IMR-90 (cell line): ENCODE data around the gene ZDHHC24. TPM values are rescaled to one million over a fixed set of nuclear protein-coding genes. Genes with fewer than 3 reads are reported as not detected.

Source experiments
- ATAC-seq: fragments of 200-7000 bp; cut with Tn5 transposase; 2 replicates; pipeline ENCODE4 v1.9.1; 2020; ENCODE audit warnings: low read depth, mild to moderate bottlenecking, moderate library complexity
- BruUV-seq: library from RNA; stranded (reverse); fragments of 400-500 nt; replicated peaks from 2 replicates; lab custom pipeline; 2021; lab: Mats Ljungman, UMichigan
- CTCF ChIA-PET: fragments of 300-600 bp; formaldehyde crosslinking; extraction: SDS; loops from one replicate; lab custom pipeline; 2021; ENCODE audit warnings: antibody characterized with exemption; lab: Yijun Ruan, JAX
- POLR2A ChIA-PET: fragments of 300-600 bp; sonication (Branson Sonifier 250); formaldehyde crosslinking; loops from one replicate; lab custom pipeline; 2022; ENCODE audit warnings: antibody characterized with exemption; ENCODE audit not compliant: unreplicated experiment; lab: Charles Lee
- DNase-seq: peaks from one replicate; pipeline ENCODE4 v3.0.0; 2013
- H2AFZ ChIP-seq: replicated peaks from 2 replicates; pipeline ENCODE3; 2013; ENCODE audit warnings: low read length, mild to moderate bottlenecking; ENCODE audit not compliant: poor library complexity
- H2AK5ac ChIP-seq: 2 replicates; pipeline ENCODE4 v1.6.1; 2013; ENCODE audit warnings: low read depth, low read length, inconsistent platforms
- H2AK9ac ChIP-seq: replicated peaks from 2 replicates; pipeline ENCODE3; 2013; ENCODE audit warnings: mild to moderate bottlenecking, low read depth, low read length, moderate library complexity; ENCODE audit not compliant: poor library complexity
- H2BK120ac ChIP-seq: 2 replicates; pipeline ENCODE4 v1.6.1; 2013; ENCODE audit warnings: low read depth, low read length, inconsistent platforms
- H2BK15ac ChIP-seq: 3 replicates; pipeline ENCODE4 v1.6.1; 2013; ENCODE audit warnings: low read depth, low read length, inconsistent platforms
- H2BK20ac ChIP-seq: 2 replicates; pipeline ENCODE4 v1.6.1; 2013; ENCODE audit warnings: low read depth, mild to moderate bottlenecking, inconsistent platforms, low read length, moderate library complexity
- H2BK5ac ChIP-seq: 2 replicates; pipeline ENCODE4 v1.6.1; 2013; ENCODE audit warnings: mild to moderate bottlenecking, low read depth, low read length, inconsistent platforms; ENCODE audit not compliant: poor library complexity, severe bottlenecking
- H3K14ac ChIP-seq: replicated peaks from 2 replicates; pipeline ENCODE4 v1.6.1; 2013; ENCODE audit warnings: low read depth, low read length, inconsistent platforms
- H3K18ac ChIP-seq: 2 replicates; pipeline ENCODE4 v1.6.1; 2013; ENCODE audit warnings: low read depth, low read length, control low read depth
- H3K23ac ChIP-seq: 2 replicates; pipeline ENCODE4 v1.6.1; 2013; ENCODE audit warnings: low read depth, low read length, inconsistent platforms
- H3K27ac ChIP-seq: 2 replicates; pipeline ENCODE4 v1.5.1; 2013; ENCODE audit warnings: mild to moderate bottlenecking, control low read depth, low read length; ENCODE audit not compliant: insufficient read depth
- H3K27me3 ChIP-seq: 2 replicates; pipeline ENCODE4 v1.6.1; 2013; ENCODE audit warnings: low read length; ENCODE audit not compliant: control insufficient read depth, insufficient read depth
- H3K36me3 ChIP-seq: 2 replicates; pipeline ENCODE4 v1.6.1; 2013; ENCODE audit warnings: low read length, mixed read lengths; ENCODE audit not compliant: control insufficient read depth, insufficient read depth
- H3K4ac ChIP-seq: 2 replicates; pipeline ENCODE4 v1.6.1; 2013; ENCODE audit warnings: low read depth, low read length, inconsistent platforms
- H3K4me1 ChIP-seq: 2 replicates; pipeline ENCODE4 v1.6.1; 2013; ENCODE audit warnings: low read length, mixed read lengths; ENCODE audit not compliant: control insufficient read depth, insufficient read depth
- H3K4me2 ChIP-seq: 2 replicates; pipeline ENCODE4 v1.6.1; 2013; ENCODE audit warnings: low read depth, mild to moderate bottlenecking, control low read depth, low read length, moderate library complexity
- H3K4me3 ChIP-seq: 2 replicates; pipeline ENCODE4 v1.5.1; 2013; ENCODE audit warnings: low read depth, mild to moderate bottlenecking, control low read depth, low read length, moderate library complexity; ENCODE audit not compliant: insufficient read depth
- H3K56ac ChIP-seq: 2 replicates; pipeline ENCODE4 v1.6.1; 2013; ENCODE audit warnings: low read length, inconsistent platforms; ENCODE audit not compliant: insufficient read depth; ENCODE audit errors: extremely low read depth
- H3K79me1 ChIP-seq, 2 experiments: 2 replicates each; pipeline ENCODE4 v1.6.1; 2013; ENCODE audit warnings: low read length in 2 of 2, inconsistent platforms in 1 of 2, low read depth in 1 of 2
- H3K9ac ChIP-seq: 2 replicates; pipeline ENCODE4 v1.6.1; 2013; ENCODE audit warnings: low read depth, low read length, control low read depth
- H3K9me1 ChIP-seq: 2 replicates; pipeline ENCODE4 v1.6.1; 2013; ENCODE audit warnings: low read length, inconsistent platforms; ENCODE audit not compliant: insufficient read depth
- H3K9me3 ChIP-seq: 2 replicates; pipeline ENCODE4 v1.6.1; 2013; ENCODE audit warnings: low read length; ENCODE audit not compliant: control insufficient read depth, insufficient read depth
- H4K20me1 ChIP-seq: 2 replicates; pipeline ENCODE4 v1.6.1; 2013; ENCODE audit warnings: low read length, inconsistent platforms; ENCODE audit not compliant: insufficient read depth
- H4K5ac ChIP-seq: 2 replicates; pipeline ENCODE4 v1.6.1; 2013; ENCODE audit warnings: mild to moderate bottlenecking, low read depth, low read length, control low read depth
- H4K8ac ChIP-seq, 2 experiments: 2 replicates each; pipeline ENCODE4 v1.6.1; 2013; ENCODE audit warnings: low read depth in 2 of 2, low read length in 2 of 2, control low read depth in 1 of 2, inconsistent platforms in 1 of 2
- H4K91ac ChIP-seq: 2 replicates; pipeline ENCODE4 v1.6.1; 2013; ENCODE audit warnings: low read depth, low read length, inconsistent platforms; ENCODE audit not compliant: insufficient read depth
- CEBPB ChIP-seq: IDR thresholded peaks from 2 replicates; pipeline ENCODE4 v1.6.1; 2012; ENCODE audit warnings: low read depth, low read length, improper control_type of control experiment
- CHD1 ChIP-seq: IDR thresholded peaks from 2 replicates; pipeline ENCODE4 v1.6.1; 2012; ENCODE audit warnings: low read depth, low read length, improper control_type of control experiment
- CTCF ChIP-seq: conservative IDR thresholded peaks from 2 replicates; pipeline ENCODE4 v1.5.1; 2012; ENCODE audit warnings: mild to moderate bottlenecking, low read depth, low read length, improper control_type of control experiment
- MAZ ChIP-seq: IDR thresholded peaks from 2 replicates; pipeline ENCODE4 v1.6.1; 2012; ENCODE audit warnings: low read depth, mild to moderate bottlenecking, low read length, improper control_type of control experiment, moderate library complexity, borderline replicate concordance
- POLR2A ChIP-seq: IDR thresholded peaks from 2 replicates; pipeline ENCODE4 v1.6.1; 2012; ENCODE audit warnings: mild to moderate bottlenecking, low read depth, low read length
- RAD21 ChIP-seq: IDR thresholded peaks from 2 replicates; pipeline ENCODE4 v1.6.1; 2012; ENCODE audit warnings: low read length, improper control_type of control experiment
- RFX5 ChIP-seq: IDR thresholded peaks from 2 replicates; pipeline ENCODE4 v1.8.0; 2012; ENCODE audit warnings: low read depth, mild to moderate bottlenecking, low read length, moderate library complexity
- WGBS, 2 experiments: methylation state at CpG; one replicate each; pipeline versions ENCODE4 v1.1.5 to v1.1.7; 2013; ENCODE audit warnings: missing lambda C conversion rate in 2 of 2; ENCODE audit not compliant: insufficient read length in 1 of 2; ENCODE audit errors: extremely low coverage in 2 of 2; 5-methylcytosine and 5-hydroxymethylcytosine counted together
- dilution Hi-C: fragments of 300-500 bp; cut with HindIII; formaldehyde crosslinking; loops from one replicate; pipeline ENCODE4 v1.14.3; 2018; ENCODE audit warnings: low sequenced_read_pairs; ENCODE audit not compliant: unreplicated experiment
- in situ Hi-C: fragments of 300-500 bp; cut with MboI; formaldehyde crosslinking; loops from 3 replicates; pipeline ENCODE4 v1.14.3; 2019; ENCODE audit warnings: low sequenced_read_pairs, inconsistent platforms, mixed read lengths
- intact Hi-C: fragments of 100-400 bp; cut with micrococcal nuclease; formaldehyde crosslinking; loops from 2 replicates; pipeline ENCODE4 v1.10.0; 2022
- polyA plus RNA-seq, 3 experiments: library from polyadenylated mRNA; depleted of rRNA; stranded (reverse); fragments of >200 nt; gene quantifications; 2 replicates each; pipeline ENCODE4 v1.2.3, GENCODE V29; 2012; ENCODE audit warnings: low replicate concordance in 1 of 3
- total RNA-seq: library from RNA; depleted of rRNA; stranded (reverse); fragments of >200 nt; gene quantifications from 2 replicates; pipeline ENCODE4 v1.2.3, GENCODE V29; 2012
- TF ChIP-seq, protein P1 (sequence below): fragments of 150-350 bp; IDR thresholded peaks from 2 replicates; pipeline ENCODE4 v1.6.1; 2017; ENCODE audit warnings: mild to moderate bottlenecking, antibody characterized with exemption, low read length, low read depth
- TF ChIP-seq, protein P2 (sequence below): fragments of 150-350 bp; IDR thresholded peaks from 2 replicates; pipeline ENCODE4 v1.6.1; 2016; ENCODE audit warnings: low read depth, mild to moderate bottlenecking, low read length, moderate library complexity, borderline replicate concordance

Gene ZDHHC24
- total and polyA plus RNA-seq, 2 of the 4 experiments (the other 2 are of a cell fraction) = 3.2 to 10.9 TPM

DNA sequence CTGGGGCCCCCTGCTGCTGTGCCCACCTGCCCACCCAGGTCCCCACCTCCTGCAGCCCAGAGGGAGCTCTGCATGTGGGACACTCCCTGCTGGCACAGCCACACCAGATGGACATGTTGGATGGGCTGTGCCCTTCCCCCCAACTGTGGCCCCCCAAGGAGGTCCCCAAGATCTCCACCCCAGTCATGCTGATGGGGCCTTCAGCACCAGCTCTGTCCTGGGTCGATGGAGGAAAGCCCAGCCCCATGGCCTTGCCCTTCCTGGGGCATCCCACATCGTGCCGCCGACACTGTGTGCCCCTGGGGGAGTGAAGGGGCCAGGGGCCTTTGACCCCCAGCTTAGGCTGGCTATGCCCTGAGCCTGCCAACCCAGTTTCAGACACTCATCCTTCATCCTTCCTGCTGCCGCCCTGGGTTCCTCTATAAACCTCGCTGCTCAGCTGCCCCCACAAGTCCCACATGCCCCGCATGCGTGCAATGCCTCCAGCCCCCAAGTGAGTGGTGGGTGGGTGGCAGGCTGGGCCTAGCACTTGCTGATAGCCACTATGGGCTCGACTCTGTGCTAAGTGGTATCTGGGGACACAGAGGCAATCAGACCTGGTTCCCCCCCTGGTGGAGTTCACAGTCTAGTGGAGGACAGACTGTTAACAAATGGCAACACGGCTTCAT, 69.5 kb downstream of the ZDHHC24 start:
- in situ Hi-C loops = no loop called here
- CTCF ChIA-PET = no interaction called here
- Histone ChIP-seq H3K14ac (no peak overlapping the region), H2AK9ac (peak overlapping the region; percentile 56), H3K9me1 (0 out of 2 replicates have a peak, but pooled peaks cover 9% of the 10 kb centered on the region), H3K4me3 (no peak overlapping the region), H4K8ac (no peak overlapping the region), H3K23ac (no peak overlapping the region), H3K27ac (no peak overlapping the region), H3K79me1 (peaks cover 19 to 46% of the 10 kb centered on the region in 2 experiments), H4K5ac (no peak overlapping the region), H4K20me1 (peaks cover 11% of the 10 kb centered on the region; the same call in 1 of the 2 replicates), H3K36me3 (peaks cover 27% of the 10 kb centered on the region), H3K27me3 (no peaks in the 10 kb centered on the region), H3K4ac (no peak overlapping the region), H2AK5ac (no peak overlapping the region), H2BK15ac (no peak overlapping the region), H3K9ac (no peak overlapping the region), H2AFZ (no peak overlapping the region), H2BK5ac (no peak overlapping the region), H3K18ac (no peak overlapping the region), H3K4me1 (peaks cover 8% of the 10 kb centered on the region), H3K4me2 (no peak overlapping the region), H2BK120ac (no peak overlapping the region), H2BK20ac (no peak overlapping the region), H3K56ac (no peak overlapping the region), H3K9me3 (no peaks in the 10 kb centered on the region), H4K91ac (no peak overlapping the region)
- dilution Hi-C loops = no loop called here
- ATAC-seq (no peak), DNase-seq (no peak)
- TF ChIP-seq CEBPB (no peak), CTCF (no peak), MAZ (no peak), RFX5 (no peak), POLR2A (no peak), CHD1 (no peak), RAD21 (no peak)
- TF ChIP-seq, protein P1, sequence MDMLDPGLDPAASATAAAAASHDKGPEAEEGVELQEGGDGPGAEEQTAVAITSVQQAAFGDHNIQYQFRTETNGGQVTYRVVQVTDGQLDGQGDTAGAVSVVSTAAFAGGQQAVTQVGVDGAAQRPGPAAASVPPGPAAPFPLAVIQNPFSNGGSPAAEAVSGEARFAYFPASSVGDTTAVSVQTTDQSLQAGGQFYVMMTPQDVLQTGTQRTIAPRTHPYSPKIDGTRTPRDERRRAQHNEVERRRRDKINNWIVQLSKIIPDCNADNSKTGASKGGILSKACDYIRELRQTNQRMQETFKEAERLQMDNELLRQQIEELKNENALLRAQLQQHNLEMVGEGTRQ = no peak
- TF ChIP-seq, protein P2, sequence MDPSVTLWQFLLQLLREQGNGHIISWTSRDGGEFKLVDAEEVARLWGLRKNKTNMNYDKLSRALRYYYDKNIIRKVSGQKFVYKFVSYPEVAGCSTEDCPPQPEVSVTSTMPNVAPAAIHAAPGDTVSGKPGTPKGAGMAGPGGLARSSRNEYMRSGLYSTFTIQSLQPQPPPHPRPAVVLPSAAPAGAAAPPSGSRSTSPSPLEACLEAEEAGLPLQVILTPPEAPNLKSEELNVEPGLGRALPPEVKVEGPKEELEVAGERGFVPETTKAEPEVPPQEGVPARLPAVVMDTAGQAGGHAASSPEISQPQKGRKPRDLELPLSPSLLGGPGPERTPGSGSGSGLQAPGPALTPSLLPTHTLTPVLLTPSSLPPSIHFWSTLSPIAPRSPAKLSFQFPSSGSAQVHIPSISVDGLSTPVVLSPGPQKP = no peak
- intact Hi-C loops = no loop called here
- POLR2A ChIA-PET = no interaction called here
- 83% methylated on average over 1 of the region's 10 CpGs; no CpG with 5 or more reads in 1 of the 2 experiments for WGBS, 2 experiments
- no TSS peak for BruUV-seq
